Activated T-cell treated with anti-CD3 and anti-CD28 coated beads, Interleukin-2, amount 50 U/mL, for 1 hour (primary cell): ENCODE results near the gene ZP4.
"Not testable (repeated sequence)": the region's sequence is repeated elsewhere in the genome, so short reads cannot be mapped to it uniquely, and the experiment has no call there.

Experiments
- DNase-seq: peaks from one replicate; pipeline ENCODE4 v3.0.0-alpha.2; 2020

Gene ZP4

GRCh38 chr1:237873487-237874211 lies 17.1 kb downstream of the ZP4 start:
- DNase-seq = no peak

DNA sequence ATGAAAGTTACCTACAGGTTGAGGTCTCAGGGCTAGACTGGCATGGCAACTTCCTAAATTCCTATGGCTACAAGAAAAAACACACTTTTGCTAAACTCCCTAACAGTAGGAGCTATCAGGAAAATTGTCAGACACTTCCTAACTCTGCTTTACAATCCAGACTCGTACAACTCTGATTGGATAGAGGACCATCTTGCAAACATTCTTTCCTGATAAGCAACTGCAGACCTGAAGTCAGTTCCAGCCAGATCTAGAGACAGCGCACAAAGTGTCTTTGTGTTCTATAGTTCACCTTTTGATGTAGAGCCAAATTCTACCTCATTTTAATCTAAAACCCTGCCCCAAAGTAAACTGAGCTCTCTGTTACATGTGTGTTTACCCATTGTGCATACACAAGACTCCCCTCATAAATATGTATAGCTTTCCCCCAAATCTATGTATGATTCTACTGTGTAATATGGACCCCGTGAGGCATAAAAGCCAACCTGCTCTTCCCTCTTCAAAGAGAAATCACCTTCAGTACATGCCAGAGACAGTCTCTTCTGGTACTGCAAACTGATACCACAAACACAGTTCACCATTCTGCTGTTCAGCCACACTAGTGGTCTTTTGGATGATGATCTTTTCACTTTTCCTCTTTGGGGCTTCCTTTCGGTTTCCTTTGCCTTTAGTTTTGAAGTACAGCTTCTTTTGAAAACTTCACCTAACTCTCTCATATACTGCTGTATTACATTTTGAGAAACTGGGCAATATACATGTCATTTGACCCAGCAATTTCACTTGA lies 21.7 kb downstream of the ZP4 start:
- no peak for DNase-seq

- no peak for DNase-seq
Measured at GRCh38 chr1:237867380-237867888, 23.3 kb downstream of the ZP4 start.

GRCh38 chr1:237864338-237865244 lies 26.1 kb downstream of the ZP4 start:
- no peak for DNase-seq

DNA sequence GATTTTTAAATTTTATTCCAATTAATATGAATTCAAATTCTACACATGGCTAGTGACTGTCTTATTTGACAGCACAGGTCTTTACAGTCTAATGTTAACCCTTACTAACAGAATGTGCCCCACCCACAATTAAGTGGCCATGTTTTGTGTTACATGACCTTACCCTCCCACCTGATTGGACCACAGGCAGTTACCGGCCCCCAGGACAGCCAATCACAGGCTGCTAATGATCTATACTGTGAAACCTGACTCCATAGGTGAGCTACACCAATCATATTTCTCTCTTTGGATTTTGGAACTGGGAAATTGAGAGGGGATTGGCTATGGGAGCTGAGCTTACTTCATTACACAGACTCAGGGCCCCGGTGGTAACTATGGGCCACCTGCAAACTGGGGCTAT lies 27.5 kb downstream of the ZP4 start:
- no peak for DNase-seq

GRCh38 chr1:237861944-237862343 lies 28.8 kb downstream of the ZP4 start:
- DNase-seq = no peak

DNA sequence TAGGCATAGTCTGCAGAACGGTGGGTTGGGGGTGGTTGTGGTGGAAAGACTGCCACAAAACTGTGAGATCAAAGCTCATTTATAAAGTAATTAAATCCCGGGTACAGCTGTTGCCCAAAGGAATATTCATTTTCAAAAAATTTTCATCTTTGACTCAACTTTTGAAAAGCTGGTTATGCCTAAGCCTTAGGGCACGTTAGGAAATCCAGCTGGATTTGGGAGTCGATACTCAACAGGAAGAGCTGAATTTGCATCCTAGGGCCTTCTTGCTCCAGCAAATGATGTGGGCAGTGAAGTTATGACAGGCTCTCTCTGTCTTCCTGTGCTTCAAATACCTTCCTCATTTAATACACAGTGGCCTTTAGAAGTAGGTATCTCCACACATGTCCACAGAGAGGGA lies 31.7 kb downstream of the ZP4 start:
- no peak for DNase-seq

DNA sequence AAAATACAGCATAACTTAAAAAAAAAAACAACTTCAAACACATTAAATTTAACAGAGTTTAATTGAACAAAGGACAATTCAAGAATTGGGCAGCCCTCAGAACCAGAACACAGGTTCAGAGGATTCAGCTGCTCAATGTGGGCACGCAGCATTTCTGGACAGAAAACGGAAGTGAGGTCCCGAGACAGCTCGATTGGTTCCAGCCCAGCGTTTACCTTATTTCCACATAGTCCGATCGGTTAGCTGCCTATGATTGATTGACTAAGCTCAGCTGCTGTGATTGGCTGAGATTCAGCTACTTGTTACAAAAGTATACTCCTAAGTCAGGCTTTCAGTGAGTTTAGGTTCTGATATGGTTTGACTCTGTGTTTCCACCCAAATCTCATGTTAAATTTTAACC lies 33.3 kb downstream of the ZP4 start:
- DNase-seq = no peak

GRCh38 chr1:237852342-237852741 lies 38.4 kb downstream of the ZP4 start:
- DNase-seq = no peak

GRCh38 chr1:237851210-237851845 lies 39.4 kb downstream of the ZP4 start:
- DNase-seq = no peak

- not testable (repeated sequence) for DNase-seq
Measured at GRCh38 chr1:237843516-237843915, 47.2 kb downstream of the ZP4 start.

DNA sequence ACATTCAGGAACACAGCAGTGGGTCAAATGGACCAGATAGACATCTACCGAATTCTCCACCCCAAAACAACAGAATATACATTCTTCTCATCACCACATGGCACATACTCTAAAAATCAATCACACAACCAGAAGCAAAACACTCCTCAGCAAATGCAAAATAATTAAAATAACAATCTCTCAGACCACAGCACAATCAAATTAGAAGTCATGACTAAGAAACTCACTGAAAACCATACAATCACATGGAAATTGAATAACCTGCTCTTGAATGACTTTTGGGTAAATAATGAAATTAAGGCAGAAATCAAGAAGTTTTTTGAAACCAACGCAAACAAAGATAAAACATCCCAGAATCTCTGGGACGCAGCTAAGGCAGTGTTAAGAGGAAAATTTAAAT lies 49.2 kb downstream of the ZP4 start:
- DNase-seq = no peak

DNA sequence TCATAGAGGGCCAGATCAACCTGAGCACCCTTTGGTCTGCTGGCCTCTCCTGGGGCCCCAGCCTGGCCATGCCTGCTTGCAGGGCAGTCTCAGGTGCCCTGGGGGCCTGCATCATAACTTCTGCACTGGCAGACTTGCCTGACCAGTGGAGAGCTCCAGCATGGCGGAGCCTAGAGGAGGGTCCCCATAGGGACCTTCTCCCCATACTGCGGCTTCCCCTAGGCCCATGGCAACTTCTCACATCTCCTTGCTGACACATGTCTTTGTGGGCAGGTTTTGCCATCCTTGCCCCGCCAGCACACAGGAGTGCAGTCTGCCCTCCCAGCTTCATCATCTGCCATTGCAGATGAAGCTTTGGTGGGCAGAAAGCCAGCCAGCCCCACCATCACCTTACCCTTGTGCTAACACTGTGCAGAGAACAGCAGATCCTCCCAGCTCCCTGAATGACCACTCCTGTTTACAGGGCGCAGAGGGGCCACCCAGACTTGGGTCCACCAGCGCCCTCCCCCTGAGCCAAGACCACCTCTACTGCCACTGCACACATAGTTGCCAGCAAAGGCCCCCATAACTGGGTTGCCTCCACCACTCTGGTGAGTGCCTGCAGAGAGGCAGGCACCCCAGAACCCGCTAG lies 51.7 kb downstream of the ZP4 start:
- DNase-seq = no peak

GRCh38 chr1:237838320-237838719 lies 52.4 kb downstream of the ZP4 start:
- DNase-seq = no peak

DNA sequence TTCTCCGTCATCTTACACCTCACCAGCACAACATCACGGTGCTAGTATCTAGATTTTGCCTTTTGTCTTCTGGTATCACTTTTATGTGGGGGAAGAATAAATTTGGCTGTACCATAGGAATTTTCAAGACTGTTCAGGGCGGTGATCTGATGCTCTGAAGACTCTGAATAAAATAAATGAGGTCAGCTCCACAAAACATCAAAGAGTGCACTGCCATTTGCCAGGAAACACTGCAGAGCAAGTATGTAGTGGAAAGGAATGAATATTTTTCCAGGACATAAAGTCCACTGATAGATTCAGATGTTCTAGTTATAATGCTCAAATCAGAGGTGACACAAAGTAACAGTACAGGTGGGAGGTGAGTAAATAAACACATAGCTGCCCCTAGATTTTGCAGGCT lies 56.3 kb downstream of the ZP4 start:
- no peak for DNase-seq

DNA sequence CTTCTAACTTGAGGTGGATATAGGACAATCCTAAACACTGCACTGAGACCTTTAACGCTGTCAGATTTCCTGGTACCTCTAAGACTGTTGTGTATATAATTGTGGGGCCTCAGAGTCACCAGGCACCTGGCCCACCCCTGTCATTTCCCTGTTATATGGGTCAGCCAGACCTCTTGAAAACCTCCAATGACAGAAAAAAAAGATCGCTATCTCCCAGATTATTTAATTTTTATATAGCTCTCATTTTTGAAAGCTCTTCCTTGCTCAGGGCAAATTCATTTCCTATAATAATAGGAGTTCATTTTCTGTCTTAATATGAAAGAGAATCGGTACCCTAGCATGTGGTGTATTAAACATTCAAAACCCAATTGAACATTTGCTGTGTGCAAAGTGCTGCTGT lies 56.7 kb downstream of the ZP4 start:
- no peak for DNase-seq

GRCh38 chr1:237832858-237833257 lies 57.9 kb downstream of the ZP4 start:
- DNase-seq = no peak
